ENCODE data around the gene RPP38.

The RPP38 gene

DNA sequence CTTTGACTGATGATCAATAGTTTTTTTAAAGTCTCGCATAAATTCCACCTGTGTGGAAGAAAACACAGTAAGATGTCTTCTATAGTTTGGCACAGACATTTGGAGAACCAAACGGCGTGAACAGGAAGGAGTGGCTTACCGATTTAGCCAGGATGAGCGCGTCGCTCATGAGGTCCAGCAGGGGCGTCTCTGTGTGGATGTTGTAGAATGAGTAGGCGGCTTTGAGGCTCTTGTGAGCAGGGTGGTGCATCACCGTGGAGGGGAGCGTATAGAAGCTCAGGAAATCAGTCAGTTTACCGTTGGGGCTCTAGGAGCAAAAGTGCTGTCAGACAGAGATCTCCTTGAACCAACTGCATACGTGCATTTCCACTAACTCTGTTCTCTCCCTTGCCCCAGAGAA lies 15.5 kb downstream of the RPP38 start:
- DNase-seq (ENCODE audit: low read depth in 2 of 2), result no peak

DNA sequence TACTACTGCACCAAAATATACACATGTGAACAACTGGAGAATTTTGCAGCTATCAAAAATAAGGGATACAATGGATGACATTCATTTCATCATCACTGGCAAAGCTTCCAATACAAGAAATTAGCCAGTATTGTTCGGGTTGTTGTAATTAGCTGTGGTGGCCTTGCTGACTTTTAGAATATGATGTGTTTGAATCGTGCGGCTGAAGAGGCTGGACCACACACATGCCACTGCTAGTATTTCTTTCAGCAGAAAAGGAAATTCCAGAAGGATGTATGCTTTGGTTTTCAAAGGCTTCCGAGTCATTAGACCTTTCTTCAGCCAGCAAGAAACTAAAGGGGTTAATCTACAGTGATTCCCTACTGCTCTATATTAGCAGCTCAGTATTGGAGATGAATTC lies 16.6 kb downstream of the RPP38 start:
- DNase-seq (ENCODE audit: low read depth in 2 of 2), result no peak

DNA sequence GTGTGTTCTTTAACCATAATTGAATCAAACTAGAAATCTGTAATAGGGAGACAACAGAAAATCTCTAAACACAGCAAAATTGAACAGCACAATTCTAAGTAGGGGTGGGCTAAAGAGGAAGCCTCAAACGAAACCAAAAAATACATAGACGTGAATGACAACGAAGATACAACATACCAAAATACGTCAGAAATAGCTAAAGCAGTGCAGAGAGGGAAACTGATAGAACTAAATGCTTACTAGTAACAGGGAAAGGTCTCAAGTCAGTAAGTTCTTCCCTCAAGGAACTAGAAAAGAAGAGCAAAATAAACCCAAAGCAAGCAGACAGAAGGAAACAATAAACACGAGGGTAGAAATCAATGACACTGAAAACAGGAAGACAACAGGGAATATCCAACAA lies 19.1 kb downstream of the RPP38 start:
- no peak for DNase-seq (ENCODE audit: low read depth in 2 of 2)

DNA sequence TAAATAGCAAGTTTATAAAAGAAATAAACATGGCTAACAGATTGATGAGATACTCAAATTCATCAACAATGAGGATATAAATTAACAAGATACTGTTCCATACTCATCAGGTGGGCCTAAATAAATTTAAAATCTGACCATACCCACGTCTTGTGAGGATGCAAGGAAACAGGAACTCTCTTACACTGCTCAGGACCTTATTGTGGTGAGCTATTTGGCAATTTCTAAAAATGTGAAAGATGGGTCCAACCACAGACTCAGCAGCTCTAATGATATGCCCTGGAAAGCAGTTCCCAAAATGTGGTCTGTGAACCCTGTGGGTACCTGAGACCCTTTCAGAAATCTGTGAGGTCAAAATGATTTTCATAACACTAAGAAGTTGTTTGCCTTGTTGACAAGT lies 21.5 kb downstream of the RPP38 start:
- DNase-seq (ENCODE audit: low read depth in 2 of 2), result no peak

DNA sequence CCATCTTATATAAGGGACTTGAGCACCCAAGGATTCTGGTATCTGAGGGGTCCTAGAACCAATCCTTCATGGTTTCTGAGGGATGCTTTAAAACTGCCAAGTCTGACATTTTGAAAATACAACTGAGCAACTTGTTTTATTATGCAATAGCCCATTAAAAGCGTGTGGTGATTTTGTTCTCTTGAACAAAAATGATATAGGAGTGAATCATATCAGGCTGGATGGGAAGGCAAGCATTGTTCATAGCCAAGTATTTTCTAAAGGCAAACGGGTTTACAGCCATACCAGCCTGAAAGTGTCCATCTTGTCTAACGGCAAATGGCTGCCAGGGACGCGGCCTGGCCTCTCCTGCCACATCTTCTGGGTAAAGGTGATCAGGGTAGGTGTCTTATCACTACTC lies 23.4 kb downstream of the RPP38 start:
- no peak for DNase-seq (ENCODE audit: low read depth in 2 of 2)

DNA sequence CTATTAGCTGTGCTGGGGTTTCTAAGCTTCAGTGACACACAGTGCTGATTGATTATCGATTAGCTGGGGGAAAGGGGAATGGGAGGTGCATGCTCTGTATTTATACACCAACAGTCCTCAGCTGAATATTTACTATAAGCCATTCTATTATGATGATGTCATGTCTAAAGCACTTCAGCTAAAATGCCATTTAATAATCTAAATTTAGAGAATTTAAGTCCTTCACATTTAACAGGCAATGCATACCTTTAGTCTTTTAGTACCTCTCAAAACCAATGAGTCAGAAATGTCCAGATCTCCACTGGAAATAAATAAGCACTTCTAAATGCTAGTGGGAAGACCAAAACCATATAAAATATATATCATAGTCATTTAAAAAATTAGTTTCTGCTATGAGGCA lies 24.6 kb downstream of the RPP38 start:
- no peak for DNase-seq (ENCODE audit: low read depth in 2 of 2)

DNA sequence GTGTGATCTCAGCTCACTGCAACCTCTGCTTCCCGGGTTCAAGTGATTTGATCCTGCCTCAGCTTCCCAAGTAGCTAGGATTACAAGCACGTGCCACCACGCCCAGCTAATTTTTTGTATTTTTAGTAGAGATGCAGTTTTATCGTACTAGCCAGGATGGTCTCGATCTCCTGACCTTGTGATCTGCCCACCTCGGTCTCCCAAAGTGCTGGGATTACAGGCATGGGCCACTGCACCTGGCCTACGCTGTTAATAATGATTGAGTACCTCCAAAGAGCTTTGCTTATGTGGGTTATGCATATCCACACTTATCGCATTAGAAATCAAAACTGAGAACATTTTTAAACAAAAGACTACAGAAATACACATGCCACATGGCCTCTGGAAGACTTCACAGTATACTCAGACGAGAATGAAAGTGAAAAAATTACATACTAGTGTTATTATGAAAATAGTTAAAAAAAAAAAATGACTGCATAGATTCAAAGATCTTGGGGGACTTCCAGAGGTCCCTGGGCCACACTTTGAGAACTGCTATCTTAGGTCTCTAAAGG lies 25.4 kb downstream of the RPP38 start:
- DNase-seq (ENCODE audit: low read depth in 2 of 2), result no peak

DNA sequence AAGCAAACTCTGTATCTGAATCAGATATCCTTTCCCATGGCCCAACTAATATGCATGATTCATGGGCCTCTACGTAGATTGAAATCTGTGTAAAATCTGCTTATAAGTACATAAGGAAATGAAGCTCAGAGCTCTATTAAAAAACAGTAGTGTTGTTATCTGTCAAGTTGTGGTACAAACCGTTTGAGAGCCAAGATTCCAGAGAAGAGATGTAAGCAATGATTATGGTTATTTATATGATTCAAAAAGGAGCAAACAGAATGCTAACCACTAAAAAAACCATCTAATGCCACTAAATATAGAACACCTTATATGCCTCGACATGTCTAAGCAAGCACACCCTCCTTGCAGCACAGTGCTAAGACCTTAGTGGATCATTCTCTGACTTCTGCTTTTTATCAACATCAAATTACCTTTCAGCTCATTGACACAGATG lies 26.6 kb downstream of the RPP38 start:
- DNase-seq (ENCODE audit: low read depth in 2 of 2), result no peak

DNA sequence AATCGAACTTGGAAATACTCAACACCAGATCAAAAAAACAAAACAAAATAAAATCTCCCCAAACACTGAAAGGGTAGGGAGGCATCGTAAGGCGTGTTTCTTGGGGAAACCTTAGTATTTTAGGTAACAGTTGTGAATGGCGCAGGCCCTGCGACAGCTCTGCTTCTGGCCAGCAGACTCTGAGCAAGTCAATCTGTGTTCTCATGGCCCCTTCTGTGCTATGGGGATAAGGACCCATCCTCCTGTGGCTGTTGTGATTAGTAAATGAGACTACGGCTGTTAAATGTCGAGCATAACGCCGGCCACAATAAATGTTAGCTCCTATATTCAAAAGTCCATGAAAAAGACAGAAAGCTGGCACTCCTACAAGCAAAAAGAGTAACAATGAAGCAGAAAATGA lies 27.0 kb downstream of the RPP38 start:
- no peak for DNase-seq (ENCODE audit: low read depth in 2 of 2)

DNA sequence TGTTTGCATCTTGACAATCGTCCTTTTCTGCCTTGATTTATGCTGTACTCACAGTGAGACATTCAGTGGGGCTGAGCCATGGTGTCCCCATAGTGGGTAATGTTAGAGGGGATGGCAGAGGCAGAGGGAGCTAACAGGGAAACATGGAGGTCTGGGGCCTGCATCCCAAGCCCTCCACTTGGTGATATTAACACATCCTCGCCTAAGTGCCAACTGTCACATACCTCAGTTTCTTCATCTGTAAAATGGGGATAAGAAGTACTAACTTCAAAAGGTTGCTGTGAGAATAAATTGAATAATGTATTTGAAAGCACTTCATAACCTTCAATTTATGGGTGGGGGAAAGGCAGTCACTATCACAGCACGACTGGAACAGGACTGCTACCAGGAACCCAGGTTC lies 27.8 kb downstream of the RPP38 start:
- DNase-seq (ENCODE audit: low read depth in 2 of 2), result no peak

DNA sequence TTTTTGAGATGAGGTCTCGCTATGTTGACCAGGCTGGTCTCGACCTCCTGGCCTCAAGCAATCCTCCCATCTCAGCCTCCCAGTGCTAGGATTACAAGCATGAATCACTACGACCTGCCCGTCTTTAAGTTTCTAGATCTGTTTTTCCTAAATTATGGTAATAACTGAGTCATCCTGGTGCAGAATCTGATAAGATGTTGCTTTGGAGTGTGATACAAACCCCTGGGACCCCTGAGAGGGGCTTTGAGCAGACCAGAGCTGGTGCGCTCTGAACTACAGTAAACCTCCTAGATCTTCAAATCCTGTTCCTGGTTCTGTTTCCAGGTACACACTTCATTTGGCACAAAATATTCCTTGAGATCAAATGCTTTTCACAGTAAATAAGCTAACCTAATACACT lies 34.2 kb downstream of the RPP38 start:
- DNase-seq (ENCODE audit: low read depth in 2 of 2), result no peak

DNA sequence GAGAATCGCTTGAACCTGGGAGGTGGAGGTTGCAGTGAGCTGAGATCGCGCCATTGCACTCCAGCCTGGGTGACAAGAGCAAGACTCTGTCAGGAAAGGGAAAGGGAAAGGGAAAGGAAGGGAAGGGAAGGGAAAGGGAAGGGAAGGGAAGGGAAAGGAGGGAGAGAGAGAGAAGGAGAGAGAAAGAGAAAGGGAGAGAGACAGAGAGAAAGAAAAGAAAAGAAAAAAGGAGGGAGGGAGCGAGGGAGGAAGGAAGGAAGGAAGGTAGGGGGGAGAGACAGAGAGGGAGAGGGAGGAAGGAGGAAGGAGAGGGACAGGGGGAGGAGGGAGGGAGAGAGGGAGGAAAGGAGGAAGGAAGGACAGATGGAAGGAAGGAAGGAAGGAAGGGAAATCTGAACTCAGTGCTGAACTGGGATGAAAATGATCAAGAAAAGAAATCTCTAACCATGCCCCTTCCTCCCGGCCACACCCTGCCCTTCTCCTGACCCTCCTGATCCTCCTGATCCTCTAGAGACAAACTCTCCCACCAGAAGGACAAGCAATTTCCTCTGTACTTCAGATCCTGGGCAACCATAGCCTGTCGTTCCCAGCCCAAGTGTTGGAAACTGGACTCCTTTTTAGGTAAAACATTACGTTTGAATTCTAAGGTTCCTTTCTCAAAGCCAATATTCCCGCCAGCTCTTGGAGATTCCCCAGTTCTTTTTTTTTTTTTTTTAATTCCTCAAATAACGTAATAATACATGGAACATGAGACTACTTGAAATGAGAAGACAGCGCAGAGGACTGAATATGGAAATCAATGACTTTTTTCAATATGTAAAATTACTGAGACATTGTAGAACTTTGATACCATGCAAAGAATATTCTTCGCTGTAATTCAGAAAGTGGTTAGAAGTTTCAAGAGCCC lies 39.2 kb downstream of the RPP38 start:
- DNase-seq (ENCODE audit: low read depth in 2 of 2), result no peak

DNA sequence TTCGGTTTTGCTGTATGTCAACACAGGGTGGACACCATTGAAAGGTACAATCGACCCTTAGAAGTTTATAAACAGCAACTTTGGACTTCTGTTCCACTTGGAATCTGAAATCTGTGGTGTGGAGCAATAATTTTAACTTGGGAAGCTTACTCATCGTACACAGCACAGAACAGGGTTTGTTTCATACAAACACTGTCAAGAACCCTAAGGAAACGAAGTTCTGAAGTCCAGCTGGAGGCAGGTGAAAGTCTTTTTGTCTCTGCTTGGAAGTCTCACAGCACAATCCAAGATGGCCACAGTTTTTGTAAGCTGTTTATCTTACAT lies 39.8 kb downstream of the RPP38 start:
- DNase-seq (ENCODE audit: low read depth in 2 of 2), result no peak

DNA sequence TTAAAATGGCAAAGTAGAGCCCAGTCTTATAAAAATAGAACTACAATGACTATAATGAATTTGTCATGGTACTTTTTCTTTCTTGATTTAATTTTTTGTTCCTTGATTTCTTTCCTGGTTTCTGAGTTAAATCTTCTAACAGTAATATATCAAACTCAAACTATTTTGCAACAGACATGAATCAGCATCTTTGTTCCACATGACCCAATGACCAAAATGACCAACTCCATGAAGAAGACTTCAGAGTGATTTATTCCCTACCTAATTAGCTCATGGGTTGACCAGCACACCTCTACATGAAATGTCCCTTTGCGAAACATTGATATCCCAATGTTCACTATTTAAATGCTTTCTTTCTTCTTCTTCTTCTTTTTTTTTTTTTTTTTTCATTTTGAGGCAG lies 40.5 kb downstream of the RPP38 start:
- no peak for DNase-seq (ENCODE audit: low read depth in 2 of 2)

DNA sequence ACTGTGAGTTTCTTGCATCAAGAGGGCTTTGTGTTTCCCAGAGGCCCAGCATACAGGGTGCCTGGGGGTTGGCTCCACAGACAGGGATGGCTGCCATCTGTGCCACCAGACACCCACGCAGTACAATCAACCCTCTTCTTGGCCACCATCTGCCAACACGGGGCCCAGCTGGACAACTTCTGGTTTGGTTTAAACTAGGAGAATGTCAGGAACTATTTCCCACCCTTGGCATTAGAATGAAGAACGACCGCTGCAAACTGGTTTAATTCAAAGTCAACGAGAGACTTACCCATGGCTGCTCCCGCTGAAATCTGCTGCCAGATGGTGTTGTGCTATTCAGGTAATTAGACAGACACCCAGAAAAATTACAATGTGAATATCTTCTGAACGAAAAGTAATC lies 43.5 kb downstream of the RPP38 start:
- DNase-seq (ENCODE audit: low read depth in 2 of 2), result no peak

DNA sequence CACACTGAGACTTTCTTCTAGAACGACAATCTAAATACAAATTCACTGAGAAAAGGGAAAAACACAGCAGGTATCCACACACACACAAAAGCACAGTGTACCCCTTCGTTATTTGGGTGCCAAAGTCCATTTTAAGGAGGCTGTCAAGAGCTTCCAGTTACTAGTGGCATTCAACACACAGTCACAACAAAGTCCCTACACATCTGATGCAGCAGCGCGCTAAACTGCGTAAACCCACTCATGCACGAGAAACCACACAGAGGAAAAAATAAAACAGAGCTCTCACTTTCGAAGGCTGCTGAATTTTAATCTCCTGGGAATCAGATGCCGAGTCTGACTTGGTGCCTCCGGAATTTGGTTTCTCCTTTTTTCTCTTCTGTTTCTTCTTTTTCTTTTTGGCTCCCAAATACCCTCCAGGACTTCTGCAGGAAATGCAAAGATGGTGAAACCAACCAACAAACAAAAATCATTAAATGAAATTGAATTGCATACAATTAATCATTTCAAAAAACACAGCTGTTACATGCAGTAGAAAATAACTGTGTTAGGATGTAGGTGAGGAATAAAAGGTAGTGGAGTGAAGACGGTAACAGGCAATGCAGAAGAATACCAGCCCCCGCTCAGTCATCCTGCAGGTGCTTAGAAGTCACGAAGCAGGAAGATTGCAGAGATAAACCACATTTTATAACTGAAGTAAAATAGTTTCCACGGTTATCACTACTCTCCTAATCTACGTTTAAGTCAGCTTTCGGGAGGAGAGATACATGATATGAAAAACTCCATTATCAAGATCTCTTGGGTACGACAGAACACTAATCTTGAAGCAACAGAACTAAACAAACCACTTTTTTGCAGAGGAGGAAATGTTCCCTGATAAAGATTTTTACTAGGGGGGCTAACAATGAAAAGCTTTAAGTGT lies 44.2 kb downstream of the RPP38 start:
- peak in 1 of 2 donors; percentile 11 for DNase-seq (ENCODE audit: low read depth in 2 of 2)

DNA sequence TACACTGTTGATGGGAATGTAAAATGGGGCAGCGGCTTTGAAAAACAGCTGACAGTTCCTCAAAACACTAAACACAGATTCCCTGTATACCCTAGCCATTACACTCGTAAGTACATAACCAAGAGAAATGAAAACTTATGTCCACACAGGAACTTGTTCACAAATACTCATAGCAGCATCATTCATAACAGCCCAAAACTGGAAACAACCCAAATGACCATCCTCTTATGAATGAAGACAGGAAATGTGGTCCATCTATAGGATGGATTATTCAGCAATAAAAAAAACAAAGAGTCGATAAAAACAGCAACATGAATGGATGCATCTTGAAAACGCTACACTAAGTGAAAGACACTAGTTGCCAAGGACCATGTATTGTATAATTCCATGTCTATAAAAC lies 47.6 kb downstream of the RPP38 start:
- DNase-seq (ENCODE audit: low read depth in 2 of 2), result no peak

DNA sequence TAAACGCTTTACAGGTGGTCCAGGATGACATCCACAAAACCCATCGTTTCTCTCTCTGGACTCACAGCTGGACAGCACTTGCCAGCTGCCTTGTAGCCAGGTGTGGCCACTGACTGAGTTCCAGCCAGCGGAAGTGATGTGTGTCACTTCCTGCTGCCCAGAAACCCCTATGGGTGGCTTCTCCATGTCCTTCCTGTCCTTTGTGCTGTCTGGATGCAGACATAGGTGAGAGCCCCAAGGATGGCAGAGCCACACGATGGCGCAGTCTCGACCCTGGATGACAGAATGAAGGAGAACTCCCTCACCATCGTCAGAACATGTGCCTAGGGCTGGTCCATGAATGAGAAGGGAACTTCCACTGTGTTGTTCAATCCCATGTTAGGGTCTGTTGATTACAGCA lies 49.2 kb downstream of the RPP38 start:
- DNase-seq (ENCODE audit: low read depth in 2 of 2), result no peak

DNA sequence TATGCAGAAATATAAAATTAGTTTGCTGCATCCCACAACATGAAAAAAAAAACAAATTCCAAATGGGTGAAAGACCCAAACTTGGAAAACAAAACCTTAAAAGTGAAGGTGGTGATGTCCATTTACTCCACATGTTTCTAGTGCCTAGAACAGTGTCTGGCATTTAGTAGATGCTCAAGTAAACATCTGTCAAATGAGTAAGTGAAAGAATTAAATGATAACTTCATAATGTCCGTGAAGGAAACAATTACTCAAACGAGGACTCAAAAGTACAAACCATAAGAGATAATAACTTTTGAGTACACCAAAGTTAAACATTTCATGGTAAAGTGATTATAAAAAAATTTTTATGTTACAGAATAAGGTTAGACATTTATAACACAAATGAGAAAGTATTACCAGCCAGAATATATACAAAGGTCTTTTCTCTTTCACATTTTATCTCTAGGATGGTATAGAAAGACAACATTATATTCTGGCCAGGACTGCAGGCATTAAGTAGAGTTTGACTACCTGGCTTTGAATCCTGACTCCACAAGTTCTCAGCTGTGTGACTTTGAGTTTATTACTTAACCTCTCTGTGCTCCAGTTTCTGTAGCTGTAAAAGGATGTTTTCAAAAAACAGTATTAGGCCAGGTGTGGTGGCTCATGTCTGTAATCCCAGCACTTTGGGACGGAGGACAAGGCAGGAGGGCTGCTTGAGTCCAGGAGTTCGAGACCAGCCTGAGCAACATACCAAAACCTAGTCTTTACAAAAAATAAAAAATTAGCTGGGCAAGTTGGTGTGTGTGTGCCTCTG lies 50.6 kb downstream of the RPP38 start:
- DNase-seq (ENCODE audit: low read depth in 2 of 2), result no peak

DNA sequence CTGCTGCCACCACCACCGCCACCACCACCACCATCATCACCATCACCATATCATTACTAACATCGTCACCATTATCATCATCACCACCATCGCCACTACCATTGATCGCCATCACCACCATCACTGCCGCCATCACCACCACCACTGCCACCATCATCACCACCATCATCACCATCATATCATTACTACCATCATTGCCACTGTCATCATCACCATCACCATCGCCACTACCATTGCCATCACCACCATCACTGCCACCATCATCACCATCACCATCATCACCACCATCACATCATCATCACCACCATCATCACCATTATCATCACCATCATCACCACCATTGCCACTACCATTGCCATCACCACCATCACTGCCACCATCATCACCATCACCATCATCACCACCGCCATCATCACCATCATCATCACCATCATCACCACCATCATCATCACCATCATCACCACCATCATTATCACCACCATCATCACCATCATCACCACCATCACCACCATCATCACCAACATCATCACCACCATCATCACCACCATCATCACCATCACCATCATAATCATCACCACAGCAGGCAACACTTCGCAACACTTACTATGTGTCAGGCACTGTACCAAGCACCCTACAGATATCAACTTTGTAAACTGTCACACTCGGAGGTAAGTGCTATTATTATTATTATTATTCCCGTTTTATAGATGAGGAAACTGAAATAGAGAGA lies 52.1 kb downstream of the RPP38 start:
- DNase-seq (ENCODE audit: low read depth in 2 of 2), result no peak

DNA sequence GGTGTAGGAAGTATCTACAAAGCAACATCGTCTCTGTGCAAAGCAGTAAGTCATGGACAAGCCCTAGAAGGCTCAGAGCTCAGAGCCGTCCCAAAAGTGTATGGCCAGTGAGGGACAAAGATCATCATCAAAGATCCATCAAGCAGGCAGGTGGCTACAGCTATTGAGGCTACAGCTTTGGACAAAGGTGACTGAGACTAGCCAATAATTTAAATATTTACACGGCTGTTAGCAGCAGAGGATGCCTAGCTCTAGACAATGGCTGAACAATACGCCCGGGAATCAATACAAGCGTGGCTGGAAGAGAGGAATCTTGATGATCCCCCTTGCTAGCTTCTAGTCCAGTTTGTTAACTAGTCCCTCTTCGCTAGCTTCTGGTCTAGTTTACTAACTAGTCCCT lies 53.4 kb downstream of the RPP38 start:
- no peak for DNase-seq (ENCODE audit: low read depth in 2 of 2)

All from stimulated activated CD4-positive, alpha-beta T cell treated with anti-CD3 and anti-CD28 coated beads, Interleukin-1b, Interleukin-23, amount 100 ng/mL, for 4 hours (primary cell).